H54 (cell line): ENCODE data around the gene PPP5C.

Experiments
- DNase-seq: peaks from one replicate; pipeline ENCODE4 v3.0.0; 2011; ENCODE audit warnings: low spot score, mixed read lengths; ENCODE audit not compliant: insufficient read length
- FAIRE-seq: peaks from 3 replicates; lab custom pipeline; 2011; peaks lifted over from hg19 to GRCh38; lab: Jason Lieb, UNC
- POLR2A ChIP-seq: IDR thresholded peaks from 2 replicates; pipeline ENCODE4 v1.6.1; 2011; ENCODE audit warnings: low read depth, mild to moderate bottlenecking, low read length

PPP5C gene

DNA sequence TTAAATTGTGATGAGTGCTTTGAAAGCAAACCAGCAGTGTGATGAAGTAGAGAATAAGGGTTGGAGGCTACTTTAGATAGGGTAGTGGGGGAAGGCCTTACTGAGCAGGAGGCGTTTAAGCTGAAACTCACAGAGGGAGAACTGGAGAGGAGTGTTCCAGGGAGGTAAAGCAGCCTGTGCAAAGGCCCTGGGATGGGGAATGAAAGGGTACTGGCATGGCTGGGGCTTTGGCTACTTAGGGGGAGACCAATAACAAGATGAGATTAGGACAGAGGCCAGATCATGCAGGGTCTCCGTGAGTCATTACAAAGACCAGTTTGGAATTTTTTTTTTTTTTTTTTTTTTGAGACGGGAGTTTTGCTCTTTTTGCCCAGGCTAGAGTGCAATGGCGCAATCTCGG, 1.1 kb downstream of the PPP5C start:
- no peak for TF ChIP-seq POLR2A
- FAIRE-seq (no peak), DNase-seq (no peak)

DNA sequence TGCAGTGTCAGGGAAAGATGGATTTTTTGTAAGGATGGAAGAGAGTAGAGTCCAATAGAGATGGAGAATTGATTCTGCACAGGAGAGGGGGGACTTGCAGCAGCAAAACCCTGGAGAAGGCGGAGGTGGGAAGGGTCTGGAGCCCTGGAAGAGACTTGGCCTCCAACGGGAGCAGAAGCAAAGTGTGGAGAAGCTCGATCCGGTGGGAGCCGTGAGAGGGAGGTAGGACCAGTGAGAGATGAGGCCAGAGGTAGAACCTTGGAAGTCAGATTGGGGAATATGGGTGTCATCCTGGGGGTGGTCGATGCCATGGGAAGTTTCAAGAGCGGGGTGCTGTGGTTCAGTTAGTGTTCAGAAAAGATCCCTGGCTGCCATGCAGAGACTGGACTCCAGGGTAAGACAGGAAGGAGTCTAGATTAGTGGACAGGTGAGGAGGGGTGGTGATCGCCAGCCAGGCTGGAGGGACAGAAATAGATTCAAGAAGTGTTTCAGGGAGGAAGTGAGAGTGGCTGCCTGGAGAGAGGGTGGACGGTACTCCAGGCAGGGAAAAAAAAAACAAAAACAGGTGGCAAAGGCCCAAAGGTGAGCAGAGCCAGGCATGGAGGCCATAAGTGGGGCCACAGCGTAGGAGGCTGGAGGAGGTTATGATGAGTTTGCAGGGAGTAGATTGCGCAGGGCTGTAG, 2.6 kb downstream of the PPP5C start:
- DNase-seq (no peak), FAIRE-seq (no peak)
- TF ChIP-seq POLR2A = no peak

DNA sequence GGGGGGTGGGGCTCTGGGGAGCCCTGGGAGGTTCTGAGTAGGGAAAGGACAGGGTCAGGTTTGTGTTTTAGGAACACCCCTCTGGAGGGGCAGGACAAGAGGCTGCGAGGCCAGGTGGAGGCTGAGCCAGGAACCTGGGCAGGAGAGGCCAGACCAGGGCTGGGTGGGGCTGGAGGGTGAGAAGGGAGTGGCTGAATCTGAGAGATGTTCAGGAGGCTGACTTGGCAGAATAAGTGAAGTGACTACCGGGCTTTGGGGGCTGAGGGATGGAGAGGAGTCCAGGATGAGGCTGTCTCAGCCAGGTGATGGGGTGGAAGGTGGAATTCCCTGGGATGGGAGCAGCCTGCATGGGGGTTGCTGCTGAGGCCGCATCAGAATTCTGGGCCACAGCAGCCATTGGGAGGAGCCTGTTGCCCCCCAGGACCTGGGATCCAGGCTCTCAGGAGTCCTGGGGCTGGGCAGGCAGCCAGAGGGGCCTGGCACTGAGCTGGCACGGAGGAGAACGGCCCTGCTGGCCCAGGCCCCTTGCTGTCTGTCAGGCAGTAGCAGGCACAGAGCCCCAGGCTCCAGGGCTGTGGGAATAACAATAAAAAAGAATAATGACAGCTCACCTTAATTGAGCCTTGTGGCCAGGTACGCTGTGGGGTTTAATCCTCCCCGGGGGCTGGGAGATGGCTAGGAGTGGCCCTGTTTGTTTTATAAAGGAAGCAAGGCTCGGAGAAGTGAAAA, 3.3 kb downstream of the PPP5C start:
- no peak for DNase-seq

DNA sequence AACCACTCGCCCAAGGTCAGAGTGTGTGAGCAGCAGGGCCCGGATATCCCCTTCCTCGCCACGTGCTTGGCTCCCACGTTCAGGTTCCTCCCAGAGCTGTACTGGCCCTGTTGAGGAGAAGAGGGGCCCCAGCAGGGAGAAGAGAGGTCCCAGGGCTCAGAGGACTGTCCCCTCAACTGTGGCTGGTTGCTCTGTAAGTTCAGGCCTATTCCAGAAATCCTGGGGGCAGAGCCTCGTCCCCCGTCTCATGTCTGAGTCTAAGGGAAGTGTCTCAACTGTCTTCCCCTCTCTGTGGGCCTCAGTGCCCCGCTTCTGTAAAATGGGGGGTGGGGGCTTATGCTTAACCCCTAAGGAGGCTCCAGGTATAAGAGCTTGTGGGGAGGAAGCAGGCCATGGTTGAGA, 3.9 kb downstream of the PPP5C start:
- DNase-seq (no peak), FAIRE-seq (no peak)
- no peak for TF ChIP-seq POLR2A

More for the DNA sequence above, 3.3 kb downstream of the PPP5C start:
- no peak for FAIRE-seq
- no peak for TF ChIP-seq POLR2A

DNA sequence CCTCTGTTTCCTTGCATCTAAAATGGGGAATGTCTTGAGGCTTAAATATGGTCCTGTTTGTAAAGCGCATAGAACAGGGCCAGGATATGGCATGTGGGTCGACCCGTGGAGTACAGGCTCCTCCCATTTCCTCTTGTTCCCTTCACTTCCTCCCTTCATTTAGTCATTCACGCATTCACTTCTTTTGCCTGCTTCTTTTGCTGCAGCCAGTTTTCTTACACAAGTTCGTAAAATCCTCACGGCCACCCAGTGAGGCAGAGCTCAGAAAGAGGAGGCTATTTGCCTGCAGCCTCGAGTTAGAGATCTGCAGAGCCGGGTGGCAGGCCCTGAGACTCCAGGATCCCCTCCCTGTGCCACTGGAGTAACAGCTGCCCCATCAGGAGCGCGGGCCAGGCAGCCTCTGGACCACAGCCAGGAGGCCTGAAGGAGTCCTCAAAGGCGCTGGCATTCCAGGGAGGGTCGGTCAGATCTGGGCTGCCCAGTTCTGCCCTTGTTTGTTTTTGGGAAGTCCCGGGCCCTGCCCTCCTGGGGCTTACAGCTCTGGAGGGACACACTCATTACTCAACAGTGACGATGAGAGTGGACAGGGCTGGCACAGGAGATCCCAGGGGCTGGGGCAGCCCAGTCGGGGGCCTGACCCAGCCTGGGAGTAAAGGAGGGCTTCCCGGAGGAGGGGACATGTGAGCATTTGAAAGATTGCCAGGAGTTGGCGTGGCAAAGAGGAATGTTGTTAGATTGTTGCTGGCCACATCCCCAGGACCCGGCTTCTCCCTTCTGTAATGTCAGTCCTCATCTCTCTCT, 4.6 kb downstream of the PPP5C start:
- TF ChIP-seq POLR2A = no peak
- peak; percentile 11 for DNase-seq
- FAIRE-seq = no peak

DNA sequence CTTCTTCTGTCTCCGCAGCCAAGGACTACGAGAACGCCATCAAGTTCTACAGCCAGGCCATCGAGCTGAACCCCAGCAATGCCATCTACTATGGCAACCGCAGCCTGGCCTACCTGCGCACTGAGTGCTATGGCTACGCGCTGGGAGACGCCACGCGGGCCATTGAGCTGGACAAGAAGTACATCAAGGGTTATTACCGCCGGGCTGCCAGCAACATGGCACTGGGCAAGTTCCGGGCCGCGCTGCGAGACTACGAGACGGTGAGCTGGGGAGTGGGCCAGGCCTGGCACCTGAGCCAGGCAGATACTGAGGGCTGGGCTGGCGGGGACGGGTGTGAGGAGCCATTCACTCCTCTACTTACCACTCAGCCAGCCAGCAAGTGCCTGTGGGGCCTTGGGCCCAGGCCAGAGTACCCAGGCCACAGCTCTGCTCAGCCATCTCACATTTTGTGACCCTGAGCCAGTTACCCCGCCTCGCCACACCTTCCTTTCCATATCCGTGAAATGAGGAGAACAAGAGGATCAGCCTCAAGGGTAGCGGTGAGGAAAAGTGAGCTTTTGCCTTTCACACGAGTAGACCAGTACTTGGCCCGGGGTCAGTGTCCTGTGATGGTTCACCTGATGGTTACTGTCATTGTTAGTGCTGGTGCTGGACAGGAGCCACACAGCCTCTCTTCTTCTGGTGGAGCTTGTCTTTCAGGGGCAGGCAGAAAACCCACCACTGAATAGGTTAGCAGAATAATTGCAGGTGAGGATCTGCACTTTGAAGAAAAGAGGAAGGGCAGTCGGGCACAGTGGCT, 7.0 kb downstream of the PPP5C start:
- TF ChIP-seq POLR2A = no peak
- FAIRE-seq (no peak), DNase-seq (no peak)

DNA sequence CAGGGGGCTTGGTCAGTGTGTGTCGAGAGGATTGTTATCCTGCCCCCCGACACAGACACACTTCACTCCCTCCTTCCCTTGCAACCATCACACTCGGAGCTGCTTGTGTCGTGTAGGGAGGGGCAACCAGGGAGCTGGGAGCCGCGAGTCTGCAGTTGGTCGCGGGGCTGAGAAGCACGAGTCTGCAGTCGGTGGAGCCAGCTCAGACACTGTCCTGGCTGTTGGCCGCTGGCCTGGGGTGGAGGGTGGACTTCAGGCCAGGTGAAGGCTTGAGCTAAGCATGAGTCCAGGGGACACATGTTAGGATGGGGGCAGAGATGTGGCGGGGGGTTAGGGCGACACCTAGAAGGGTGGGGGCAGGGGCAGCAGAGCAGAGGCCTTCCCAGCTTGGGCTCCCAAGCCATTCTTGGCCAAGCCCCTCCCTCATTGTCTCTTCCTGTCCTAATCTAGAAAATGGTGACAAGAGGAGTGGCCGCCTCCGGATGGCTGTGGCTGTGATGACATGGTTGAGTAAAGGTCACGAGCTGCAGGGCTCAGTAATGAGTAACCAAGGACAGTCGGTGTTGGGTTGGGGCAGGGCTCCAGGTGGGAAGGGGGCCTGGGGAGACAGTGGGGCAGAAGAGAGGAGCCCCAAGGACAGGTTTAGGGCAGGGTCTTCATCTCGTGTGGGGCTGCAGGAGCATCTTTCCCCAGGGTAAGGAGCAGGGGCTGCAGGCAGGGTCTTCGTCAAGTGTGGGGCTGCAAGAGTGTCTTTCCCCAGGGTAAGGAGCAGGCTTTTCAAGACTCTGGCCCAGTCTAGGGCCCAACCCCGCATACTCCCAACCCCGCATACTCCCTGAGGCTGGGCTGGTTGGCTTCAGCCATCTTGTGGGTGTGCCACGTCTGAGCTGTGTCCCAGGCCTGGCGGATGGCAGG, 8.6 kb downstream of the PPP5C start:
- FAIRE-seq = no peak
- TF ChIP-seq POLR2A = no peak
- DNase-seq = no peak

DNA sequence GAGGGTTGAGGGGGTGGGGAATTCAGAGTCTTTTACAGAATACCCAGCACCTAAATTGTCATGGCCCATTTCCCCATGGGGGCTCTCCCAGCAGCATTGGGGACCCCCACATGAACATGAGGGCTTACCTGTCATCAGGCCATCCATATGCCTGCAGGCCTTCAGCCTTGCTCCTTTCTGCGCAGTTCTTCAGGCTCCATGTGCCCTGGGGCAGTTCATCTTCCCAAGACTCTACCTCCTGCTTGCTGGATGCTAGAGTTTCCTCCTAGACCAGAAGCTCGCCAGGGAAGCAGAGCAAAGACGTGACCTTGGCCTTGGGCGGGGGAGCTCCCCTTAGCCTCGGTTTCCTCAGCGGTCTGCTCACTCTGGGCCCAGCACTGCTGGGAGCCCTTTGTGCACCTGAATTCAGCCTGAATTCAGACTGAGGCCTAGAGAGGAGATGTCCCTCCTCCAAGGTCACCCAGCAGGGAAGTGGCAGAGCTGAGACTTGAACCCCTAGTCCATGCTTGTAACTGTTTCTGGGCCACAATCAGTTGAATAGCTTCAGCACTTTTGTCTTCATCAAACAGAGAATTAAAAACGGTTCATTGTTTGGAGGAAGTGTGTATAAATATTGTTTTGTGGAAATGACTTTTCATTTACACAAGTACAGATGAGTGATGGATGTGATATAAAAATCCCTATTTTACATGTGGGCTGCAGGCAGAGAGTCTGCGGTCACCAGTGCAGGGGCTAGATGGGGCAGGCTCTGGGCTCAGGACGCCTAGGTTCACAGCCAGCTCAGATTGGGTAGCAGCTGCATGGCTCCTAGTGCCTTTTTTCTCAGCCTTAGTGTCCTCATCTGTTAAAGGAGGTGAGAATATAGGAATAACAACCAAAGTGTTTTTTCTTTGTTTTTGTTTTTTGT, 9.5 kb downstream of the PPP5C start:
- no peak for DNase-seq
- TF ChIP-seq POLR2A = no peak
- no peak for FAIRE-seq

DNA sequence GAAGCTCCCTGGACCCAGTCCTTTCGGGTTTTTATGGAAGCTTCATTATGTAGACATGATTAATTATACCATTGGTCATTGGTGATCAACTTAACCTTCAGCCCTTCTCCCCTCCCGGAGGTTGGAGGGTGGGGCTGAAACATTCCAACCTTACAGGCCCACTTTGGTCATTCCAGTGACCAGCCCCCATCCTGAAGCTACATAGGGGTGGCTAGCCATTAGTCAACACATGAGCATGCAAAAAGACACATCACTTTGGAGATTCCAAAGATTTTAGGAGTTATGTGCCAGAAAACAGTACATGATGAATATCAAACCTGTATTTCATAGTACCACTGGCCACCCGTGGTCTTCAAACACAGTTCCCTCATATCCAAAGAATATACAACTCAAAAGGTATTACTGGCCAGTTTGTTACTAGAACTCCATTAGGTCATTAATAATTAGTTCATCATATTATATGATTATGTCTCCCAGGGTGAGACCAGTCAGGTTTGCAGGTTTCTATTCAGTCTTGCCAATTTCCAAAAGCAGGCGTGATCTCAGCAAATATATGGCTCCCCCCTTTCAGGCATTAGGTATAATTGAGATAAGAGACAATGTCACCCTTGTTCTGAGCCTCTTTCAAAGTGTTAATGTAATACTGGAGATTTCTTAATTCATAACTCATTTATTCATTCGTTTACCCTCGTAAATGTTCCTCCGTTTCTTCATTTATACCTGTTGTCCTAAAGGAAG, 11.1 kb downstream of the PPP5C start:
- DNase-seq (no peak), FAIRE-seq (no peak)
- no peak for TF ChIP-seq POLR2A

DNA sequence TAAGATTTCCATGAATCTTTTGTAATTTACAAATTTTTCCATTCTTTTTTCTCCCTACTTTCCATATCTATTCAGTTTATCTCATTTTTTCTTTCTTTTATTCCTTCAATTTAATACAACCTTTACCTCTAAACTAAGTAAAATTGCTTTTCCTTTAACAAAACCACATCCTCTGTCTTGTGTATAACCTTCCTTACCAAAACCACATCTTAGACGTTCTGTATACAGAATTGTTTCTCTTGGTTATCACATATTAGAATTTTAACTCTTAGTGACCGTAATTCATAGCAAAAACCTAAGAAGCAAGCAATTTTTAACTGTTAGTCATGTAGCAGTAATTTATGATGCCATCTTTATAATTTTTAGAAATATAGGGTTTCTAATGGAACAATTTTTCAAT, 15.0 kb downstream of the PPP5C start:
- no peak for TF ChIP-seq POLR2A
- DNase-seq = no peak
- no peak for FAIRE-seq

DNA sequence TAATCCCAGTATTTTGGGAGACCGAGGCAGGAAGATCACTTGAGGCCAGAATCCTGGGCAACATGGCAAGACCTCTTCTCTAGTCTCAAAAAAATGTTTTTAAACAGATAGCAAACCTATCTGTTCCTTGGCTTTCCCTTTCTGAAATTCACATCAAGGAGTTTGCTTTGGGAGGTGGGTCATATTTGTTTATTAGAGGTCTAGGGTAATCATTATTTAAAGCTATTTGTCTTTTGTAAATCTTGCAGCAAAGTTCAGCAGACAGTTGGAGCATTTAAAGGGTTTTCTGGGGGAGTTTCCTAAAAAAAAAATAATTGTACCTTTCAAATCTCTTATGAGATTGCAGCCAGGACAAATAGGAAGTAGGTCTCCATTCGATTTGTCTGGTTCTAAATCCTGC, 17.5 kb downstream of the PPP5C start:
- no peak for TF ChIP-seq POLR2A
- DNase-seq (no peak), FAIRE-seq (no peak)
